IMR-90 (cell line): ENCODE measurements around the gene PPP1R14B. TPM values are rescaled to one million over a fixed set of nuclear protein-coding genes. Genes with fewer than 3 reads are reported as not detected.

Experiments
- ATAC-seq: fragments of 200-7000 bp; cut with Tn5 transposase; 2 replicates; pipeline ENCODE4 v1.9.1; 2020; ENCODE audit warnings: low read depth, mild to moderate bottlenecking, moderate library complexity
- BruUV-seq: library from RNA; stranded (reverse); fragments of 400-500 nt; replicated peaks from 2 replicates; lab custom pipeline; 2021; lab: Mats Ljungman, UMichigan
- CTCF ChIA-PET: fragments of 300-600 bp; formaldehyde crosslinking; extraction: SDS; loops from one replicate; lab custom pipeline; 2021; ENCODE audit warnings: antibody characterized with exemption; lab: Yijun Ruan, JAX
- POLR2A ChIA-PET: fragments of 300-600 bp; sonication (Branson Sonifier 250); formaldehyde crosslinking; loops from one replicate; lab custom pipeline; 2022; ENCODE audit warnings: antibody characterized with exemption; ENCODE audit not compliant: unreplicated experiment; lab: Charles Lee
- DNase-seq: peaks from one replicate; pipeline ENCODE4 v3.0.0; 2013
- H2AFZ ChIP-seq: replicated peaks from 2 replicates; pipeline ENCODE3; 2013; ENCODE audit warnings: low read length, mild to moderate bottlenecking; ENCODE audit not compliant: poor library complexity
- H2AK5ac ChIP-seq: 2 replicates; pipeline ENCODE4 v1.6.1; 2013; ENCODE audit warnings: low read depth, low read length, inconsistent platforms
- H2AK9ac ChIP-seq: replicated peaks from 2 replicates; pipeline ENCODE3; 2013; ENCODE audit warnings: mild to moderate bottlenecking, low read depth, low read length, moderate library complexity; ENCODE audit not compliant: poor library complexity
- H2BK120ac ChIP-seq: 2 replicates; pipeline ENCODE4 v1.6.1; 2013; ENCODE audit warnings: low read depth, low read length, inconsistent platforms
- H2BK15ac ChIP-seq: 3 replicates; pipeline ENCODE4 v1.6.1; 2013; ENCODE audit warnings: low read depth, low read length, inconsistent platforms
- H2BK20ac ChIP-seq: 2 replicates; pipeline ENCODE4 v1.6.1; 2013; ENCODE audit warnings: low read depth, mild to moderate bottlenecking, inconsistent platforms, low read length, moderate library complexity
- H2BK5ac ChIP-seq: 2 replicates; pipeline ENCODE4 v1.6.1; 2013; ENCODE audit warnings: mild to moderate bottlenecking, low read depth, low read length, inconsistent platforms; ENCODE audit not compliant: poor library complexity, severe bottlenecking
- H3K14ac ChIP-seq: replicated peaks from 2 replicates; pipeline ENCODE4 v1.6.1; 2013; ENCODE audit warnings: low read depth, low read length, inconsistent platforms
- H3K18ac ChIP-seq: 2 replicates; pipeline ENCODE4 v1.6.1; 2013; ENCODE audit warnings: low read depth, low read length, control low read depth
- H3K23ac ChIP-seq: 2 replicates; pipeline ENCODE4 v1.6.1; 2013; ENCODE audit warnings: low read depth, low read length, inconsistent platforms
- H3K27ac ChIP-seq: 2 replicates; pipeline ENCODE4 v1.5.1; 2013; ENCODE audit warnings: mild to moderate bottlenecking, control low read depth, low read length; ENCODE audit not compliant: insufficient read depth
- H3K27me3 ChIP-seq: 2 replicates; pipeline ENCODE4 v1.6.1; 2013; ENCODE audit warnings: low read length; ENCODE audit not compliant: control insufficient read depth, insufficient read depth
- H3K36me3 ChIP-seq: 2 replicates; pipeline ENCODE4 v1.6.1; 2013; ENCODE audit warnings: low read length, mixed read lengths; ENCODE audit not compliant: control insufficient read depth, insufficient read depth
- H3K4ac ChIP-seq: 2 replicates; pipeline ENCODE4 v1.6.1; 2013; ENCODE audit warnings: low read depth, low read length, inconsistent platforms
- H3K4me1 ChIP-seq: 2 replicates; pipeline ENCODE4 v1.6.1; 2013; ENCODE audit warnings: low read length, mixed read lengths; ENCODE audit not compliant: control insufficient read depth, insufficient read depth
- H3K4me2 ChIP-seq: 2 replicates; pipeline ENCODE4 v1.6.1; 2013; ENCODE audit warnings: low read depth, mild to moderate bottlenecking, control low read depth, low read length, moderate library complexity
- H3K4me3 ChIP-seq: 2 replicates; pipeline ENCODE4 v1.5.1; 2013; ENCODE audit warnings: low read depth, mild to moderate bottlenecking, control low read depth, low read length, moderate library complexity; ENCODE audit not compliant: insufficient read depth
- H3K56ac ChIP-seq: 2 replicates; pipeline ENCODE4 v1.6.1; 2013; ENCODE audit warnings: low read length, inconsistent platforms; ENCODE audit not compliant: insufficient read depth; ENCODE audit errors: extremely low read depth
- H3K79me1 ChIP-seq, 2 experiments: 2 replicates each; pipeline ENCODE4 v1.6.1; 2013; ENCODE audit warnings: low read length in 2 of 2, inconsistent platforms in 1 of 2, low read depth in 1 of 2
- H3K9ac ChIP-seq: 2 replicates; pipeline ENCODE4 v1.6.1; 2013; ENCODE audit warnings: low read depth, low read length, control low read depth
- H3K9me1 ChIP-seq: 2 replicates; pipeline ENCODE4 v1.6.1; 2013; ENCODE audit warnings: low read length, inconsistent platforms; ENCODE audit not compliant: insufficient read depth
- H3K9me3 ChIP-seq: 2 replicates; pipeline ENCODE4 v1.6.1; 2013; ENCODE audit warnings: low read length; ENCODE audit not compliant: control insufficient read depth, insufficient read depth
- H4K20me1 ChIP-seq: 2 replicates; pipeline ENCODE4 v1.6.1; 2013; ENCODE audit warnings: low read length, inconsistent platforms; ENCODE audit not compliant: insufficient read depth
- H4K5ac ChIP-seq: 2 replicates; pipeline ENCODE4 v1.6.1; 2013; ENCODE audit warnings: mild to moderate bottlenecking, low read depth, low read length, control low read depth
- H4K8ac ChIP-seq, 2 experiments: 2 replicates each; pipeline ENCODE4 v1.6.1; 2013; ENCODE audit warnings: low read depth in 2 of 2, low read length in 2 of 2, control low read depth in 1 of 2, inconsistent platforms in 1 of 2
- H4K91ac ChIP-seq: 2 replicates; pipeline ENCODE4 v1.6.1; 2013; ENCODE audit warnings: low read depth, low read length, inconsistent platforms; ENCODE audit not compliant: insufficient read depth
- MAZ ChIP-seq: IDR thresholded peaks from 2 replicates; pipeline ENCODE4 v1.6.1; 2012; ENCODE audit warnings: low read depth, mild to moderate bottlenecking, low read length, improper control_type of control experiment, moderate library complexity, borderline replicate concordance
- NFE2L2 ChIP-seq: fragments of 150-350 bp; IDR thresholded peaks from 2 replicates; pipeline ENCODE4 v1.6.1; 2016; ENCODE audit warnings: low read depth, mild to moderate bottlenecking, low read length
- RCOR1 ChIP-seq: IDR thresholded peaks from 2 replicates; pipeline ENCODE4 v1.6.1; 2012; ENCODE audit warnings: mild to moderate bottlenecking, low read length, improper control_type of control experiment; ENCODE audit not compliant: insufficient replicate concordance
- WGBS, 2 experiments: methylation state at CpG; one replicate each; pipeline versions ENCODE4 v1.1.5 to v1.1.7; 2013; ENCODE audit warnings: missing lambda C conversion rate in 2 of 2; ENCODE audit not compliant: insufficient read length in 1 of 2; ENCODE audit errors: extremely low coverage in 2 of 2; 5-methylcytosine and 5-hydroxymethylcytosine counted together
- dilution Hi-C: fragments of 300-500 bp; cut with HindIII; formaldehyde crosslinking; loops from one replicate; pipeline ENCODE4 v1.14.3; 2018; ENCODE audit warnings: low sequenced_read_pairs; ENCODE audit not compliant: unreplicated experiment
- in situ Hi-C: fragments of 300-500 bp; cut with MboI; formaldehyde crosslinking; loops from 3 replicates; pipeline ENCODE4 v1.14.3; 2019; ENCODE audit warnings: low sequenced_read_pairs, inconsistent platforms, mixed read lengths
- intact Hi-C: fragments of 100-400 bp; cut with micrococcal nuclease; formaldehyde crosslinking; loops from 2 replicates; pipeline ENCODE4 v1.10.0; 2022
- polyA plus RNA-seq, 3 experiments: library from polyadenylated mRNA; depleted of rRNA; stranded (reverse); fragments of >200 nt; gene quantifications; 2 replicates each; pipeline ENCODE4 v1.2.3, GENCODE V29; 2012; ENCODE audit warnings: low replicate concordance in 1 of 3
- total RNA-seq: library from RNA; depleted of rRNA; stranded (reverse); fragments of >200 nt; gene quantifications from 2 replicates; pipeline ENCODE4 v1.2.3, GENCODE V29; 2012

The PPP1R14B gene
- total and polyA plus RNA-seq, 2 of the 4 experiments (the other 2 are of a cell fraction) = 176 to 257 TPM

DNA sequence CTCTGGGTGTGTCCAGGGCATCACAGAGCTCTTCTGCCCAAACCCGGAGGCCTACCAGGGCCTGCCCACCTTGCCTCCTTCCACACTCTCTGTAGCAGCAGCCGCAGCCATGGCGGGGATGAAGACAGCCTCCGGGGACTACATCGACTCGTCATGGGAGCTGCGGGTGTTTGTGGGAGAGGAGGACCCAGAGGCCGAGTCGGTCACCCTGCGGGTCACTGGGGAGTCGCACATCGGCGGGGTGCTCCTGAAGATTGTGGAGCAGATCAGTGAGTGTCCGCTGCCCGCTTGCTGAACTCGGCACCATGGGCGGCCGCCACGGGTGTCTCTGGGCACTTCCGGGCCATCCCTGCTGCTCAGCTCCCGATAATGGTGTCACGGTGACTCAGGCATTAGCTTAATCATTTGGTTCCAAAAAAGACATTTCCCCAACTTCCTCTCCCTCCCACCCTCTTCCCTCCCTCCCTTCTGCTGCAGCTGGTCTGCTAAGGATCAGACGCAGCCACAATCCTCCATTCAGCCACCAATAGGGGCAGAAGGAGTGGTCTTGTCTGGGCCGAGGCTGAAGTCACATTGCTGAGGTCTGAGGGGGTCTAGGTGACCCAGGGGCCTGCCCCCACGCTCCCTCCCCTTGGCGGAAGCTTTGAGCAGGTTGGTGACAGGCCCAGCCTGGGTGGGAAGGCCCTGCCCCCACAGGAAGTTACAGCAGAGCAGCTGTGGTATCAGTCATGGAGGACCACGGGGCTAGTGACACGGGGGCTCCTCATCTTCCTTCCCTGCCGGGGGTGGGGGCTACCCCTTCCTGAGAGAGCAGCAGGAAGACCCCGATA, 39.3 kb downstream of the PPP1R14B start:
- peak overlapping the region; percentile 89 for H3K4ac ChIP-seq
- peak overlapping the region; percentile 91 for H2BK5ac ChIP-seq
- H3K9me3 ChIP-seq = no peaks in the 10 kb centered on the region
- BruUV-seq = no TSS peak
- WGBS, 2 experiments = 53% methylated on average over 3 of the region's 30 CpGs; no CpG with 5 or more reads in 1 of the 2 experiments
- H3K14ac ChIP-seq = peak overlapping the region; percentile 61
- H3K4me2 ChIP-seq = peak overlapping the region; percentile 14
- H3K18ac ChIP-seq = peak overlapping the region; percentile 50
- peak overlapping the region; percentile 62 for H3K27ac ChIP-seq
- ChIA-PET CTCF (interaction anchor here (0.7 to 2.0 kb wide), 2 partner anchors 10 to 94 kb away, joined by 3 to 7 read pairs; no protein-coding TSS in a partner anchor), POLR2A (no interaction called here)
- peak overlapping the region; percentile 92 for H4K5ac ChIP-seq
- peak overlapping the region; percentile 94 for H4K91ac ChIP-seq
- H3K36me3 ChIP-seq = peaks cover 36% of the 10 kb centered on the region
- ATAC-seq = peak; percentile 60
- peak; percentile 34; the same call in 1 of the 2 replicates for TF ChIP-seq MAZ
- TF ChIP-seq NFE2L2 = peak; percentile 63
- TF ChIP-seq RCOR1 = no peak
- H3K4me1 ChIP-seq = peaks cover 10% of the 10 kb centered on the region
- H4K8ac ChIP-seq = peak overlapping the region; percentile 88 to 95
- H3K56ac ChIP-seq = peak overlapping the region; percentile 5; the same call in 1 of the 2 replicates
- H3K23ac ChIP-seq = peak overlapping the region; percentile 46; the same call in 1 of the 2 replicates
- peak overlapping the region; percentile 15; the same call in 1 of the 3 replicates for H2BK15ac ChIP-seq
- H3K9me1 ChIP-seq = no peaks in the 10 kb centered on the region; the same call in 1 of the 2 replicates
- dilution Hi-C loops (no loop called here), in situ Hi-C loops (no loop called here), intact Hi-C loops (loop anchor here (10.0 kb wide), 1 partner anchor 447 kb away; no protein-coding TSS in a partner anchor)
- DNase-seq = peak; percentile 78
- H2BK120ac ChIP-seq = peak overlapping the region; percentile 72
- no peaks in the 10 kb centered on the region for H3K27me3 ChIP-seq
- H3K4me3 ChIP-seq = no peak overlapping the region
- peaks cover 8% of the 10 kb centered on the region; the same call in 1 of the 2 replicates for H4K20me1 ChIP-seq
- no peak overlapping the region; the same call in 1 of the 2 replicates for H3K9ac ChIP-seq
- peaks cover 0 to 28% of the 10 kb centered on the region in 2 experiments; a peak in 3 of 4 replicates for H3K79me1 ChIP-seq
- peak overlapping the region; percentile 8; the same call in 1 of the 2 replicates for H2BK20ac ChIP-seq
- peak overlapping the region; percentile 76 for H2AK5ac ChIP-seq
- H2AK9ac ChIP-seq = peak overlapping the region; percentile 95
- H2AFZ ChIP-seq = peak overlapping the region; percentile 94
